KMS-11 (cell line): ENCODE data around the gene TOMT.
A peak's percentile ranks its signal among the peaks of the same experiment; 100 is the strongest.

Experiments used
- H2AFZ ChIP-seq: fragments of 200-600 bp; sonication (generic); 2 replicates; pipeline ENCODE4 v1.6.1; 2016; ENCODE audit warnings: antibody characterized with exemption, mixed run types, low read depth
- H3K27ac ChIP-seq: fragments of 200-600 bp; sonication (generic); 2 replicates; pipeline ENCODE4 v1.6.1; 2016; ENCODE audit warnings: mild to moderate bottlenecking, mixed run types
- H3K27me3 ChIP-seq: fragments of 200-600 bp; sonication (generic); 2 replicates; pipeline ENCODE4 v1.6.1; 2017; ENCODE audit warnings: mild to moderate bottlenecking, low read depth, mixed run types, moderate library complexity; ENCODE audit not compliant: insufficient read depth
- H3K36me3 ChIP-seq: fragments of 200-600 bp; sonication (generic); 2 replicates; pipeline ENCODE4 v1.6.1; 2017; ENCODE audit warnings: mild to moderate bottlenecking, mixed run types; ENCODE audit not compliant: insufficient read depth
- H3K4me1 ChIP-seq: fragments of 200-600 bp; sonication (generic); 2 replicates; pipeline ENCODE4 v1.6.1; 2016; ENCODE audit warnings: mild to moderate bottlenecking, low read depth, mixed run types; ENCODE audit not compliant: poor library complexity, severe bottlenecking
- H3K4me2 ChIP-seq: fragments of 200-600 bp; sonication (generic); 2 replicates; pipeline ENCODE4 v1.7.0; 2016; ENCODE audit warnings: mild to moderate bottlenecking, mixed run types
- H3K4me3 ChIP-seq: fragments of 200-600 bp; sonication (generic); IDR thresholded peaks from 2 replicates; pipeline ENCODE4 v1.6.1; 2017; ENCODE audit warnings: low read depth, low read length, mixed read lengths; ENCODE audit not compliant: insufficient read depth
- H3K79me2 ChIP-seq: fragments of 200-600 bp; sonication (generic); 2 replicates; pipeline ENCODE4 v1.6.1; 2016; ENCODE audit warnings: low read depth, mixed run types; ENCODE audit not compliant: insufficient read depth
- H3K9ac ChIP-seq: fragments of 200-600 bp; sonication (generic); 2 replicates; pipeline ENCODE4 v1.6.1; 2016; ENCODE audit warnings: mild to moderate bottlenecking, mixed run types
- H4K20me1 ChIP-seq: fragments of 200-600 bp; sonication (generic); 2 replicates; pipeline ENCODE4 v1.6.1; 2016; ENCODE audit warnings: mild to moderate bottlenecking, mixed run types; ENCODE audit not compliant: insufficient read depth
- CTCF ChIP-seq: fragments of 200-600 bp; sonication (generic); conservative IDR thresholded peaks from 2 replicates; pipeline ENCODE4 v1.6.1; 2017; ENCODE audit warnings: low read depth, mild to moderate bottlenecking, antibody characterized with exemption, low read length, moderate library complexity, mixed read lengths

Gene TOMT

GRCh38 chr11:72100462-72100861 lies 5.3 kb upstream of the TOMT start:
- Histone ChIP-seq H3K27me3 (no peaks in the 10 kb centered on the region), H3K27ac (no peak overlapping the region), H3K4me2 (no peak overlapping the region), H3K4me1 (peaks cover 11% of the 10 kb centered on the region), H2AFZ (no peak overlapping the region), H3K4me3 (no peak overlapping the region), H3K9ac (no peak overlapping the region), H3K36me3 (no peaks in the 10 kb centered on the region), H3K79me2 (peaks cover 28% of the 10 kb centered on the region; the same call in 1 of the 2 replicates), H4K20me1 (no peaks in the 10 kb centered on the region)
- no peak for TF ChIP-seq CTCF

- Histone ChIP-seq H2AFZ (peak overlapping the region; percentile 78; the same call in 1 of the 2 replicates), H3K4me2 (peak overlapping the region; percentile 70), H4K20me1 (no peaks in the 10 kb centered on the region), H3K36me3 (no peaks in the 10 kb centered on the region), H3K27ac (peak overlapping the region; percentile 82; the same call in 1 of the 2 replicates), H3K4me3 (peak overlapping the region; percentile 31), H3K27me3 (no peaks in the 10 kb centered on the region), H3K4me1 (peaks cover 11% of the 10 kb centered on the region), H3K9ac (peak overlapping the region; percentile 93; the same call in 1 of the 2 replicates), H3K79me2 (peaks cover 28% of the 10 kb centered on the region; the same call in 1 of the 2 replicates)
- no peak for TF ChIP-seq CTCF
Observed at GRCh38 chr11:72102162-72102561, 3.6 kb upstream of the TOMT start.

GRCh38 chr11:72102631-72102945 lies 3.1 kb upstream of the TOMT start:
- Histone ChIP-seq H3K4me1 (peaks cover 11% of the 10 kb centered on the region), H3K27me3 (no peaks in the 10 kb centered on the region), H2AFZ (peak overlapping the region; percentile 78), H3K79me2 (peaks cover 28% of the 10 kb centered on the region; the same call in 1 of the 2 replicates), H3K4me3 (peak overlapping the region; percentile 31), H4K20me1 (no peaks in the 10 kb centered on the region), H3K36me3 (no peaks in the 10 kb centered on the region), H3K9ac (peak overlapping the region; percentile 93), H3K27ac (peak overlapping the region; percentile 82), H3K4me2 (peak overlapping the region; percentile 70)
- TF ChIP-seq CTCF = no peak

- Histone ChIP-seq H3K79me2 (peaks cover 28% of the 10 kb centered on the region; the same call in 1 of the 2 replicates), H3K27me3 (no peaks in the 10 kb centered on the region), H2AFZ (peak within 1 kb of the TSS; percentile 78), H3K36me3 (no peaks in the 10 kb centered on the region), H4K20me1 (no peaks in the 10 kb centered on the region), H3K4me3 (peak within 1 kb of the TSS; percentile 31), H3K9ac (peak within 1 kb of the TSS; percentile 93), H3K27ac (peak within 1 kb of the TSS; percentile 82), H3K4me2 (peak within 1 kb of the TSS; percentile 70), H3K4me1 (peaks cover 11% of the 10 kb centered on the region)
- TF ChIP-seq CTCF = peak; percentile 64
Observed at GRCh38 chr11:72102946-72103753, 2.6 kb upstream of the TOMT start, which contains the start of gene LAMTOR1. LAMTOR1 (minus strand) TSS chr11:72103297; CDS start chr11:72103224, 73 bp downstream.
